Measurements from ENCODE around the gene LSM14B.

DNA sequence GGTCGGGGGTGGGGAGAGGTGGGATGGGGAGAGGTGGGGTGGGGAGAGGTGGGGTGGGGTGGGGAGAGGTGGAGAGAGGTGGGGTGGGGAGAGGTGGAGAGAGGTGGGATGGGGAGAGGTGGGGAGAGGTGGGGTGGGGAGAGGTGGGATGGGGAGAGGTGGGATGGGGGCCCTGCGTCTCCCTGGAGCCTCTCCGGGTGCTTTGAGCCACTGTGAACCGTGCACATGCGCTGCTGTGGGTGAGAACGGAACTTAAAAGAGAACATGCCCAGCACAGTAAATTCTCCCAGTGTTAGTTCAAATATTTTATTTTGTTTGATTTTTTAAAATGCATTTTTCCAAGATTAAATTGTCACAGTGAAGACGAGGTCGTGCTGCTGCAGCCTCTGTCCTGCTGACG lies 38.0 kb downstream of the LSM14B start:
- TF ChIP-seq, protein P1, sequence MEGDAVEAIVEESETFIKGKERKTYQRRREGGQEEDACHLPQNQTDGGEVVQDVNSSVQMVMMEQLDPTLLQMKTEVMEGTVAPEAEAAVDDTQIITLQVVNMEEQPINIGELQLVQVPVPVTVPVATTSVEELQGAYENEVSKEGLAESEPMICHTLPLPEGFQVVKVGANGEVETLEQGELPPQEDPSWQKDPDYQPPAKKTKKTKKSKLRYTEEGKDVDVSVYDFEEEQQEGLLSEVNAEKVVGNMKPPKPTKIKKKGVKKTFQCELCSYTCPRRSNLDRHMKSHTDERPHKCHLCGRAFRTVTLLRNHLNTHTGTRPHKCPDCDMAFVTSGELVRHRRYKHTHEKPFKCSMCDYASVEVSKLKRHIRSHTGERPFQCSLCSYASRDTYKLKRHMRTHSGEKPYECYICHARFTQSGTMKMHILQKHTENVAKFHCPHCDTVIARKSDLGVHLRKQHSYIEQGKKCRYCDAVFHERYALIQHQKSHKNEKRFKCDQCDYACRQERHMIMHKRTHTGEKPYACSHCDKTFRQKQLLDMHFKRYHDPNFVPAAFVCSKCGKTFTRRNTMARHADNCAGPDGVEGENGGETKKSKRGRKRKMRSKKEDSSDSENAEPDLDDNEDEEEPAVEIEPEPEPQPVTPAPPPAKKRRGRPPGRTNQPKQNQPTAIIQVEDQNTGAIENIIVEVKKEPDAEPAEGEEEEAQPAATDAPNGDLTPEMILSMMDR (IDR thresholded peaks at IDR 0.05; ENCODE audit: poor library complexity): no peak
- no peak for TF ChIP-seq EZH2phosphoT487 (IDR thresholded peaks at IDR 0.05; ENCODE audit: low read depth, severe bottlenecking, unreplicated experiment)
- TF ChIP-seq EZH2 (IDR thresholded peaks at IDR 0.05; ENCODE audit: borderline replicate concordance): no peak

All from hepatocyte (in vitro differentiated cells).